A549 treated with AZD9567 at 1 μM for 4 hours (cell line): Measurements from ENCODE around the gene RFESD. TPM values are rescaled to one million over a fixed set of nuclear protein-coding genes. Genes with fewer than 3 reads are reported as not detected.

ENCODE experiments used
- total RNA-seq: library from RNA; stranded (reverse); fragments of 200-300 nt; extraction: Qiagen RNA extraction; gene quantifications from 5 replicates; pipeline ENCODE4 v1.2.3, GENCODE V29; 2022; ENCODE audit not compliant: insufficient read depth

Gene RFESD
- total RNA-seq = 1.6 to 2.5 TPM (median 2.0 TPM) in 5 replicates

DNA sequence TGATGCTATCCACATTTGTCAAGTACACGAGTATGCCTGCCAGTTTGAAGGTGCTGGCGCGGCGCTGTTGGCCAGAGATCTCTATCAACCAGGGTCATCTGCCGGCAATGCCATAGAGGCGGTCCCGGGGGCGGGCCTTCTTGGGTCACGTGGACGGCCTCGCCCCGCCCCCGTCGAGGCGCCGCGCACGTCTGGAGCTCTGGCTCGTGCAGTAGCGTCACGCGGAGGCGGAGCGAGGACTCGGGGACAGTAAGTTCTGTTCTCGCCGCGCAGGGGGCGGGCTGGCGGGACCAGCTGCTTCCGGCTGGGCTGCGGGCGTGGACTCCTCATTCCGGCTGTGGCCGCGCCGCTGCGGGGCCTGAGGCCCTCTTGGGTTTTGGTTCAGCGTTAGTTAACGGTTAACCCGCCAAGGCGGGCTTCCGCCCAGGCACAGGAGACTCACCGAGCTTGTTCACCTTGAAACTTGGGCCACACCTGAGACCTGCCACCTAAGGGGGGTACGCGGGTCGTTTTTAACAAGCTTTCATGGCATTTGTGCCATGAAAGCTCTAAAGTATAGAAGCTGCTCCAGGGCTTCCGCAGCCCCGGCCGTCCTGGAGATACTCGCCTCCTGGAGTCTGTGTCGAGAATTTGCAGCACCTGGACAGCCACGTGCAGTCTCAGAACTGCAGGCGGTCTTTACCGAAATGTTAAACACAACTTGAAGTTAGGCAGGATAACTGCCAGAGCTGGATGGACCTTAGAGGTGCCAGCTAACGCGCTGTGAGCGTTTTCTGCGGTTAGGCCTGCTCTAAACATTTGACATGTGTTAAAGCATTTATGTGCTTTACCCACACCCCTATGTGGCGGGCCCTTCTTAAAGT is at the start of gene RFESD:
Gene RFESD (plus strand): TSS at position 209 of the 863 bp plus-strand sequence. CDS start 5,495 bp downstream, outside the sequence.

DNA sequence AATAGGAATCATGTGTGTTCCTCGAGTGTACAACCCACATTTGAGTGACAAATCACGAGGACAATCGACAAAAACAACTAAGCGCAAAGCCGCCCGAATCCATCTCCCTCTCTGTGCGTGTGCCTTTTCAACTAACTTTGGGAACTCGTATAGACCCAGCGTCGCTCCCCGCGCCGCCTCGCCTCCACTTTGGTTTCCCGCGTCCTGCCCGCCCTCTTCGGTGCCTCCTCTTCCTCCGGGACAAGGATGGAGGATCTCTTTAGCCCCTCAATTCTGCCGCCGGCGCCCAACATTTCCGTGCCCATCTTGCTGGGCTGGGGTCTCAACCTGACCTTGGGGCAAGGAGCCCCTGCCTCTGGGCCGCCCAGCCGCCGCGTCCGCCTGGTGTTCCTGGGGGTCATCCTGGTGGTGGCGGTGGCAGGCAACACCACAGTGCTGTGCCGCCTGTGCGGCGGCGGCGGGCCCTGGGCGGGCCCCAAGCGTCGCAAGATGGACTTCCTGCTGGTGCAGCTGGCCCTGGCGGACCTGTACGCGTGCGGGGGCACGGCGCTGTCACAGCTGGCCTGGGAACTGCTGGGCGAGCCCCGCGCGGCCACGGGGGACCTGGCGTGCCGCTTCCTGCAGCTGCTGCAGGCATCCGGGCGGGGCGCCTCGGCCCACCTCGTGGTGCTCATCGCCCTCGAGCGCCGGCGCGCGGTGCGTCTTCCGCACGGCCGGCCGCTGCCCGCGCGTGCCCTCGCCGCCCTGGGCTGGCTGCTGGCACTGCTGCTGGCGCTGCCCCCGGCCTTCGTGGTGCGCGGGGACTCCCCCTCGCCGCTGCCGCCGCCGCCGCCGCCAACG is 26.3 kb upstream of the RFESD start, which contains the start of gene GPR150:
Gene GPR150 (plus strand): TSS at position 58 of the 840 bp plus-strand sequence. CDS start 189 bp downstream, at position 247.

DNA sequence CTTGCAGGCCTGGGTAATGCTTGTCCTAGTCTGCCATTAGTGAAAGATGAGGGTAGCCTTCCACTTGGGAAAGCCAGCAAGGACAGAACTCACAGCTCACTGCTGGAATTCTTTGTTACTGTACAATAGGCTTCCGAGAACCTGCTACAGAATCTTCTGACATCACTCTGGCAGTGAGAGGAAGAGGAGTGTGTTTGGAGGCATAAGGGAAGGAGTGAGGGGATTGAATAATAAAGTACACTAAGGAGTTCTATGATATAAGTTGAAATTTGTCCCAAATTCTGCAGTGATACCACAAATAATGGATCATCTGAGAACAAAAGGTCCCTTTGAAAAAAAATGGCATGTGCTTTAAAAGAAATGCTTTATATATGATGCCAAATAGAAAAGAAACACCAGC is 36.3 kb downstream of the RFESD start, which contains the start of gene SPATA9:
Gene SPATA9 (minus strand): TSS at position 101 of the 400 bp plus-strand sequence. CDS start 137 bp downstream, outside the sequence.

Other genes starting within 250 kb of the RFESD start
- gene SKIC3, start 91.8 kb upstream of the RFESD start, total RNA-seq = 19.6 to 27.3 TPM (median 23.2 TPM) in 5 replicates
- gene ARSK, start 91.7 kb upstream of the RFESD start, total RNA-seq = 5.7 to 8.4 TPM (median 7.4 TPM) in 5 replicates
- 0.10 to 0.97 TPM (median 0.20 TPM) in 5 replicates for gene GPR150, start 26.7 kb upstream of the RFESD start, total RNA-seq
- gene SPATA9, start 36.2 kb downstream of the RFESD start, total RNA-seq = 0.16 to 0.17 TPM in 2 of 5 replicates, not detected in the others
- gene RHOBTB3, start 84.6 kb downstream of the RFESD start, total RNA-seq = 6.6 to 10.0 TPM (median 9.6 TPM) in 5 replicates
- gene GLRX, start 175.9 kb downstream of the RFESD start, total RNA-seq = 59.4 to 78.4 TPM (median 67.6 TPM) in 5 replicates